ENCODE results near the gene MTFMT.

- TF ChIP-seq CTCF (IDR thresholded peaks at IDR 0.05) (no peak), POLR2A (IDR thresholded peaks at IDR 0.05) (no peak), EP300 (IDR thresholded peaks at IDR 0.05; ENCODE audit: low read depth) (no peak), POLR2AphosphoS5 (IDR thresholded peaks at IDR 0.05) (no peak)
These were observed 43.9 kb downstream of the MTFMT start for GRCh38 chr15:64985366-64986033.
